NCI-H146 treated with DMSO at 0.1 percent for 48 hours (cell line): ENCODE measurements around the gene MRPS5.

Experiments
- DNase-seq: peaks from one replicate; lab custom pipeline; 2025; ENCODE audit not compliant: unreplicated experiment; lab: John Stamatoyannopoulos, UW

Gene MRPS5

DNA sequence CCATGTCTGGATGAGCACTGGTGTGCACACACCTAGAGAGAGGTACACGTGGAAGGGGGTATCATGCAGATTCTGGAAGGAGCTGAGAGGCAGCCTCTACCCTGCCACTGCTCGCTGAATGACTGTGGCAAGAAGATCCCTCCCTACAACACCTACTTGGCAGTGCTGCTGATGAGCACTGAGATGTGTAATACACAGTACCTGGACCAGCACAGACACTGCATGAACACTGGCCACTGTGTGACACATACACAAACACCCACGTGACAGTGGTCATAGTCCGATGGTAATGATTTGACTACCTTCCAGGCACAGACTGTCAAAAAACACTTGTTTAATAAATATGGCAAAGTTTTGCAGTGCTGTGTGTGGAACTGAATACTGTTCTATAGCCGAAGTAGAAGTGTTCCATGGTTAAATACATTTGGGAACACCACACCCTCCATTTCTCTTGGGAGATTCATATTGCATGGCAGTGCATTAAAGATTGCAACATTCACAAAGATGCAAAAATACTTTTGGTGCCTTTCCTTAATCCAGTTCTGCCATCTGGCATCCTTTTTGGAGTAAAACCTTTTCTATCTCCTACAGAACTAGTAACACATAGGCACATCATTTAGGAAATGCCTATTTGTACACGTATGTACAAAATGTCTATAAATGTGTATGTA, 29.6 kb downstream of the MRPS5 start:
- no peak for DNase-seq

DNA sequence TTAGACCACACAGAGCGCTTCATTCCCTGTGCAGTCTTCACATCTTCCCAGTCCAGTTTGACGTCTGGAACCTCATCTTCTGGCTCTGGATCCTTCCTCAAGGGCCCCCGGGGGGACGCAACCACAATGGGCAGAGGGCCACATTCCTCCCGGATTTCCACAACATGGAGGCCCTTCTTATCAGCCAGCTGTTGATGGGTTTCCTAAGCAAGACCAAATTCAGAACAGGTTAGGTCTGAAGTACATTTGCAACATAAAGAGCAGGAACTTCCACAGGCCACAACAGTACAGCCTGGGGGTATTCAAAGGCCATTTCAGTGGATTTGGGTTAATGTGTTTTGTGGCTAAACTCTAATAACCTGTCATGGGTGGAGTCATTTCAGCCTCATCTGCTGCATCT, 34.2 kb downstream of the MRPS5 start:
- no peak for DNase-seq

DNA sequence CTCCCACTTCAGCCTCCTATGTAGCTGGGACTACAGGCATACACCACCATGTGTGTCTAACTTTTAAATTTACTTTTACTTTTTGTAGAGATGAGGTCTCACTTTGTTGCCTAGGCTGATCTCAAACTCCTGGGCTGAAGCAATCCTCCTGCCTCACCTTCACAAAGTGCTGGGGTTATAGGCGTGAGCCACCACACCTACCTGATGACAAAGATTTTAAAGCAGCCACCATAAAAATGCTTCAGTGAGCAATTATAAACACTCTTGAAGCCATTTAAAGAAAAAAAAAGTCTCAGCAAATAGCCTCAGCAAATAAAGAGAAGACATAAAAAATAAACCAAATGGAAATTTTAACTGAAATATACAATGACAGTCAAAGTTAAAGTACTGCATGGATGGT, 35.6 kb downstream of the MRPS5 start:
- DNase-seq = no peak

DNA sequence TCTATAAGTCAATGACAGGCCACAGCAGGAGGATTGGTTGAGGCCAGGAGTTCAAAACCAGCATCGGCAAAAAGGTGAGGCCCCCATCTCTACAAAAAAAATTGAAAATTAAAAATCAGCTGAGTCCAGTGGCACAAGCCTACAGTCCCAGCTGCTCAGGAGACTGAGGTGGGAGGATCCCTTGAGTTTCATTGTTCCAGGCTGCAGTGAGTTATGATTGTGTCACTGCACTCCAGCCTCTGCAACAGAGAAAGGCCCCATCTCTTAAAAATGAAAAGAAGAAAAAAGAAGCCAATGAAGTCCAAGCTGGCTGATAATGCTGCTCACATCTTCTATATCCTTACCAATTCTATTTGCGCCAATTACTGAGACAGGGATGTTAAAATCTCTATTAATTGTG, 39.1 kb downstream of the MRPS5 start:
- DNase-seq = no peak

DNA sequence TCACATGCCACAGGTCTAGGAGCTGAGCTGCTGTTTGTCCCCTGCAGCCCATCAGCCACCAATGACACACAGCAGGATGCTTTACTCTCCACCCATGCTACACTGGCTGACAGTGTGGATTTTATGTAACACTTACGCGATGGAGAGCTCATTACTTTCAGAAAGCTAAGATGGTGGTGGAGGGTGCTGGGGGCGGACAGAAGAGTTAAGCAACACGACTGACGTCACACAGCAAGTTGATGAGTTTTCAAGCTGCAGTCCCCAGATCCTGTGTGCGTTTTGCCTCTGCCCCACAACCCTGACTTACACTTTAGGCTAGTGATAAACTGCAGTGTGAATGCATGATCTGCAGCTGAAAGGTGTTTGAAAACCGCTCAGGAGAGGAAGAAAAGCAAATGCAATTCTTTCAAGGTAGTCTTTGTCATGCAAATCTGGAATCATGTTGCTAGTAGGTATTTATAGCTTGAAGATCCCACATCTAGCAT, 42.4 kb downstream of the MRPS5 start:
- DNase-seq = no peak

DNA sequence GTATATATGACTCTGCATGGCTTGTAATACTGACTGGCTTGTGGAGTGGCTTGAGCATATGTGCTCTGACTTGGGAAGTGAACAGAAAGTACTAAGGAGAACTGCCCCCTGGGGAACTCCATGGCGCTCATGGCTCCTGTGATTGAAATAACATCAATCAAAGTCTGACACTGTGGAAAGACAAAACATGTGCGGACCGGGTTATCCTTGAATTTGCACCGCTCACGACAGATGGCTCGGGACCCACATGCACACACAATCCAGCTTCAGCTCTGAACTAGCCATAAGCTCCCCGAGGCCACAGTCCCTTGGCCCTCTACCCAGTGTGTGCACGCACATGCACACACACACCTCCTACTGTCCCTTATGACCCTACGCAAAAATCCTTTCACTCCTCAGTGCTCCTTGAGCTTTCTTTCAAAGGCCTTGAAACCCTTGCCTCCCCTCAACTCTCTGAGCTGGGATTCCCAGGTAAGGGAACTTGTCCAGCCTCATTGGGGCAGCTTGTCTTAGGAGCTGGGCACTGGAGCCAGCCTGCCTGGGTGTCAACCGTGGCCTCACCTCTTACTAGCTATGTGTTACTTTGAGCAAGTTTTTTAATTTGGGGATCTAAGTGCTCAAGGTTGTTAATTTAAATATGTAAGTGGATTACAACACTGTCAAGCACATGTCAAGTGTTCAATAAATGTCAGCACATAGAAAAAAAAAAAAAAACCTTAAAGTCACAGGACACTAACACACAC, 43.6 kb downstream of the MRPS5 start:
- DNase-seq = no peak

DNA sequence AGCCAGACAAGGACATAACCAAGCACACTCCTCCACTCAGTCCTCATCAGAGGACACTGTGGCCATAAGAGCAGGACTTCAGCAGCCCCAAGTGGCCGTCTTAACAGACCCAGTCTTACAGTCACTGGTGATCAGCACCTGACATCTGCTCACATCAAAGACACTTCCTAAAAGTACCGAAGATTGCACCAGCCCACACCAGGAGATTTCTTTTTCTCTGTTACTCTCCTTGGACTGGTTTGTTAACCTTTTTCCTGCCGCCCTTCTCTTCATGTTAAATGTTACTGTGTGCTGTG, 44.1 kb downstream of the MRPS5 start:
- no peak for DNase-seq

DNA sequence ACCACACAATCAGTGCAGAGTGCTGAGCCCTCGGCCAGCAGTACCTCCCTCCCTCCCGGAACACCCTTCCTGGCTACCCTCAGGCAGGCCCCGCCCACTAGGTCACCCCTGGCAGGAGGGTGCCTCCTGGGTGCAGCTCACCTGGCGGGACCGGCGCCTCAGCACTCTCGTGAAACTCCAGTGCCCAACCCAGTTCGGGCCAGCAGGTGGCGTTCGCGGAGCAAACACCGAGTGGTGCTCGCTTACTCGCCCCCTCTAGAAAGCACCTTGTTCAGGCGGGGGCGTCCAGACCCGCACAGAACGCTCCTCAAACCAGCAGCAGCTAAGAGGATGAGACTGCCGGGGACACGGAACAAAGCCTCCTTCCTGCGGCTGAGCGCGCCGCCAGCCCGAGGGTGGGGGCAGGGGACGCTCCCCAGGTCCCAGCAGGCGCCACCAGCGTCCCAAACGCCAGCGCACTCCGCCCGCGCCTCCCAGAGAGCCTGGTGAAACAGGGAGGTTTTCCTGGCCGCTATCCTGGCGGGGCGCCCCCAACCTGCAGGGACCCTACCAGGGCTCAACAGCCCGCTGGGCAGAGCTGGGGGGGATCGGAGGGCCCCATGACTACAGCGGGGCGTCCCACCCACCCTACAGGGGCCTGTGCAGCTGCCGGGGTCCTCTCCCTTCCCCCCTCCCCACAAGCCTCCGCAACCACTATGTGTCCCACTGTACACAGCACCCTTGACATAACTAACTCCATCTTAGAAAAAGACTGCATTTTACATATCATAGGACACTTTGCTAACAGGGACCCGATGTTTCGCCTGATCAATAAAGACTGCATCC, 44.7 kb downstream of the MRPS5 start:
- peak; percentile 80 for DNase-seq

DNA sequence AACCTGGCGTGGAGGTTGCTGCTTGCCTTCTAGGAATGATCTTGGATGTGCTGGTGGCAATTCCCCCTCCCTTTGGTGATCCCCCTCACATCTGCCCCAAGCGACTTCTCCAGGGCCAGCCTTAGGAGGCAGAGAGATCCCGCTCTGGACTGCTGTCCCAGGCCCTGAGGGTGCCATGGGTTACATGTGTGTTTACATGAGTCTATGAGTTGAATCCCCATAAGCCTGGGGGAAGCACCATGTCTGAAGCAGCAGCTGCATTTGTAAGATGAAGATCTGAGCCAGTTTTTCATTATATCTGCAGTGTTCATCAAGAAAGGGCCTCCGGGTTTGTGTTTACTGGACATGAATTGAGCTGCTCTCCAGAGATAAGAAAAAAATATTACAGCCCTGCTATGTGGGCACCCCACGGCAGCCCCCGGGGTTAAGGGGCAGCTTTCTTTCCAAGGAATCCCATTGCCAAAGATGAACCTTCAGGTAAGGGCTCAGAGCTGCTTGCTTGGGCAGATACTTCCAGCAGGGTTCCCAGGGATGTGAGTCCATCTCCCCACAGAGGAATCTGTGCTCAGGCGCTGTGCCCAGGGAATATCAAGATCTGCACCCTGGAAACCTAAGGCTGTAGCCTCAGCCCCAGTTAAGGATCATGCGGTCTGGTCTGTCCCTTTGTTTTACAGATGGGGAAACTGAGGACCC, 46.0 kb downstream of the MRPS5 start:
- DNase-seq = no peak

DNA sequence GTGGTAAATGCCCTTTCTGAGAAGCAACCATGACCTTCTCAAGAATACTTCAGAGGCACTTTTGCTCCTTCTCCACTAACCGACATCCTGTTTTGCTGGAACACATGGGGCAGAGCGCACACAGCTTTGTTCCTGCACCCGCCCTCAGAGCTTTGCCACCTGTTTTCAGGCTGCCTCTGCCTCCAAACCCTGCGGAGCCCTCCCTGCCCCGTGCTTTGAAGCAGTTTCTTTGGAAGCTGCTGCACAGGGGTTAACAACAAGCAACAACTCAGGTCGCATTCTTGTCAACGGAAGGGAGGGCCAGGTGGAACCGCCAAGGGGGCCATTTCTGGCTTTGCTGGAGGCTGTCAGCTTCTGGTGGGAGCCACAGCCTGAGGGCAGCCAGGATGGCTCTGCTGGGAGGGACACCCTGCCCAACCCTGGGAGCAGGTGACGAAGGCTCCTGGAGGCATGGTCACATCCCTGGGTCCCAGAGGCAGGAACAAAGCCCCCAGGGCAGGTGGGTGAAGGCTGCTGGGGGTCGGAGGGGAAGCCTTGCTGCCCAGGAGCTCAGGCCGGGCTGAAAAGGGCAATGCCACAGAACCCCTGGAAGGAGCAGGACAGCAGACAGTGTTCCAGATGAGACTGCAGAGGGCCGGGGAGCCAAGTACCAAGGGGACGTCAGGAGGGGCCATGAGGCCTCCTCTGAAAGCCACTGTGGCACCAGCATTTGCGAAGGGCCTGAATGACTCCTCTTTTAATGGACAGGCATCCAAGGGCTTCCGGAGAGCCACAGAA, 46.8 kb downstream of the MRPS5 start:
- no peak for DNase-seq

DNA sequence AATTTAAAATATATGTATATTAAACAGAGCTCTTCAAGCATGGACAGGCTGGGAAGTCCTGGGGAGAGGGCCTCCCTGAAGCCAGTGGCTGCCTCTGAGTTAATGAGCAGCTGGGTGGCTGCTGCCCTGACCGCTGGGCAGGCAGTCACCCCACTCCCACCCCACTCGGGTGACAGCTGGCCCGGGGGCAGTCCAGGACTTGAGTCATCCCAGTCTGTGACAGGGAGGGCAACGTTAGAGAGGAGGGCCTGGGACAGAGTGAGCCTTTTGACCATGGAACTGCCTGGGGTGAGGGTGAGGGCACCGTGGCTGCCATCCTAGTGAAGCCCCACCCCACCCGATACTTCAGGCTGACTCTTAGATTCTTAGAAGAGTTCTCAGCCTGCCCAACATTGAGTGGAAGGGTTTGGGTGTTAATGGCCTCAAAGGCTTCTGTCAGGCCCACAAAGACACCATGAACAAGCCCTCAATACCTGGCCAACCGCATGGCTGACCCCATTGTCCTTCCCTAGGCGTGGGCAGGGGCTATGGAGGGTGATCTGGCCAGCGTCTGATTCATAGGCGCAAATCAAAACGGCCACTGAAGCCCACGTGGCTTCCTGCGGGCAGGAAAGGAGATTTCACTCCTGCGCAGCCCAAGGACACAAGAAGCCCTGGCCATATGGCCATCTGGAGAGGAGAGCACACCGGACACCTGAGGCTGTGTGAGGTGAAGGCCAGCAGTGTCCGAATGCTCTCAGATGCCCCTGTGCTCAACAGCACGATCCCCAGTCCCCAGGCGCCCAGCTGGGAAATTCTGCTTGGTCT, 47.5 kb downstream of the MRPS5 start:
- no peak for DNase-seq

DNA sequence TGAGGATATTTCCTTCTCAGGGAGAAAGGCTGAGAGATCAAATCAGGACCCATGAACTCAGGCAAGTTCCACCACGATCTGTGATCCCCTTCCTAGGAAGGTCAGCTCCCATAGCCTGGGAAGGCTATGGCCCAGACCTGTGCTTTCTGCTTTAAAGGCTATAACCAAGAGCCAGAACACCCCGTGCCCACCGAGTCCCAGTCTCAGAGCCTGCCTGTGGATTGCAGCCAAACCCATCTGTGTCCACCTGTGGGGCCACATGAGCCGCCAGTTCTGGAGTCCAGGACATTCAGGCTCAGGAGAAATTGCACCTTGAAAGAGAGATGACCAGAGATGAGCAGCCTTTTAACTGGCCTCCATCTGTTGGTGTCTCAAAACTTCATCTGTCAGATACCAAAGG, 49.2 kb downstream of the MRPS5 start:
- DNase-seq = no peak

DNA sequence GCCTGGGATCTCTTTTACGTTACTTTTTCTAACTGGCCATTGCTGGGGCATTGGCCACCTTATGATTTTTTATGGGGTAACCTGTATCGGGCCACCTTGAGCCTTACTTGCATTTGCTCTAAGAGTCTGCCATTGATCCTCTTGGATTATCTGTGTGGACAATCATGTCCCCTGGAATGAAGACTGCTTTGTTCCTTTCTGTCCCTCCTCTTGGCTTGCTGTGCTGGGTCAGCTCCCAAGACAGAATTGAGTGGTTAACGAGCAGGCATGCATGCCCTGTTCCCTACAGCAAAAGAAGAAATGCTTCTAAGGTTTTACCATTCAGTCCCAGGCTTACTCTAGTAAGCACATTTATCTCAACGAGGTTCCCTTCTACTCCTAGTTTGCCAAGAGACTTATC, 49.8 kb downstream of the MRPS5 start:
- DNase-seq = no peak

DNA sequence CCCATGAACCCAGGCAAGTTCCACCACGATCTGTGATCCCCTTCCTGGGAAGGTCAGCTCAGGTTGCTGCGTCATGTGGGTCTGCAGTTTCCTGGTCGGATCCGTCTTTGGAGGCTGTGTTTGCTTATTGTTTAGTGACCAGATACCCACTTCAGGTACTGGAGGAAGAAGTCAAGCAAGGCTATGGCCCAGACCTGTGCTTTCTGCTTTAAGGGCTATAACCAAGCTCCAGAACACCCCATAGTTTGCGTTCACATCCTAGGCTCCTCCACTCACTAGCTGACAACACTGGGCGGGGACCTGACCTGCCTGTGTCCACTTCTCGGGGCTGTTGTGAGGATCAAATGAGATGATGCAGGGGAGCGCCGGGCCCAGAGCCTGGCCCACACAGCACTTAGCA, 52.1 kb downstream of the MRPS5 start:
- DNase-seq = no peak

DNA sequence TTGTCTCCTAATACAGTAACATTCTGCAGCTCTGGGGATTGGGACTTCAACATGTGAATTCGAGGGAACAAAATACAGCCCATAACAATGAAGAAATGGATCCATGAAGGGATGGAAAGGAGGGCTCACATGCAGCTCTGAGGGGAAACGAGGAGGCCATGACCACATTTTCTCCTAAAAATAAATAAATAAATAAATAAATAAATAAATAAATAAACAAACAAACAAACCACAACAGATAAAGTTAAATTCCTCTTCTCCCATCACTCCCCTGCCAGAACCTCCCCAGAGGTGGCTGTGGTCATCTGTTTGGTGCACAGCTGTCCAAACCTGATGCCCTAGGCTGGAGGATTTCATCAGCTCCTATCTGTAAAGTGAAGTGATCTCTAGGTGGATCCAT, 53.4 kb downstream of the MRPS5 start:
- no peak for DNase-seq

DNA sequence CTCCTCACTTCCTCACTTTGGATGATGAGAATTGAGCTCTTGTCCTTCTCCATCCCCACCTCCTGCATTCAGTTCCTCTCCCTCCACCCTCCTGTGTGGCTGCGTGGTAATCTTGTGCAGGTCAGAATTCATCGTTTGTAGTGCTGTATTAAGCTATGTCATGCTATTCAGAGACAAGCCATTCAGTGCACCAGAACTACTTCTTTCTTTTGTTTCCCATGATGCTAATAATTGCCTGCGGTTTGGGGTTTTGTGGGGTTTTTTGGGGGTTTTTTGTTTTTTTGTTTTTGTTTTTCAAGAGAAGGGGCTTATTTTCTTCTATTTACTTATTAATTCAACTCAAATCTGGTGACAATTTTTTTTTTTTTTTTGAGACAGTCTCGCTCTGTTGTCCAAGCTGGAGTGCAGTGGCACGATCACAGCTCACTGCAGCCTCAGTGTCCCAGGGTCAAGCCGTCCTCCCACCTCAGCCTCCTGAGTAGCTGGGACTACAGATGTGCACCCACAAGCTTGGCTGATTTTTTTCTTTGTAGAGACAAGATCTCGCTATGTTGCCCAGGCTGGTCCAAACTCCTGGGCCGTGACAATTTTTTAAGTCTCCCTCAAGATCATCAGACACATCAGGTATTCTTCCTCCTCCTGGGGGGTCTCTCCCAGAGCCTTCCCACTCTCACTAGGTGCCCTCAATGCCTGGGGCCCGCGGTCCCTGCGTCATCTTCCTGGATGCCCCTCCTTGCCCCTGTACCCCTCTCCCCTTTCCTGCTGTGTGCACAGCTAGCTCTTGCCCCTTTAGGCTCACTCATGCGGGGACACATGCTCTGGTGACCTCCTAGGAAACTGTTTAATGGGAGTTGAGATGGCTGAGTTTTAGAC, 58.3 kb downstream of the MRPS5 start:
- DNase-seq = no peak

DNA sequence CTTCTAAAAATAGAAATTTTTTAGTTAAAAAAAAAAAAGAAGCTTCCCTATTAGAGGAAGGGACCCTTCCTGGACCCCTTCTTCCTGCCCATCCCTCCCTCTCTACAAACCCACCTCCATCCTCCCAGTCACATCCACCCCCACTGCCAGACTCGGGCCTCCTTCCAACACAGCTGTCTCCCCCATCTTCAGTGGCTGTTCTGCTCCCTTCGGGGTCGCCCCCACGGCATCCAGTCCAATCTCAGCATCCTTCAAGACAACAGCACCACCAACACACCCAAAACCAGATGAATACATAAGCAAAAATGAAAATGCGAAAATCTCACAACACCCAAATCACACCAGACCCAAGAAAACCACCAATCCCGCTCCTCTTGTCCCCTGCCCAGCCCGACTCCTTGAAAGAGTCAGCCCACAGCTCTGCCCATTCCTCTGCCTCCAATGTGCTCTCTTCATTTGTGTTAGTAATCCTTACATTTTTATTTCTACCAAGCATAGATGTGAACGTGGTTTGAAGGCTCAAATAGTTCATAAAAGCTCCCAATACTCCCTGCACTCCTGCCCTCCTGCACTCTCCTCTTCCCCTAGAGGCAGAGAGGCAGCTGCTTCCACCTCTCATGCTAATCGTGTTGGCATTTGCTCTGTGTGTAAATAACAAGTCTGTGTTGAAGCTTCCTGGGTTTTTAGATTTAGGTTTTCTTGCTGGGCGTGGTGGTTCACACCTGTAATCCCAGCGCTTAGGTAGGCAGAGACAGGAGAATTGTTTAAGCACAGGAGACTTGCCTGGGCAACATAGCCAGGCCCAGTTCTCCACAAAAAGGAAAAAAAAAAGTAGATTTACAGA, 59.1 kb downstream of the MRPS5 start:
- DNase-seq = peak; percentile 54

DNA sequence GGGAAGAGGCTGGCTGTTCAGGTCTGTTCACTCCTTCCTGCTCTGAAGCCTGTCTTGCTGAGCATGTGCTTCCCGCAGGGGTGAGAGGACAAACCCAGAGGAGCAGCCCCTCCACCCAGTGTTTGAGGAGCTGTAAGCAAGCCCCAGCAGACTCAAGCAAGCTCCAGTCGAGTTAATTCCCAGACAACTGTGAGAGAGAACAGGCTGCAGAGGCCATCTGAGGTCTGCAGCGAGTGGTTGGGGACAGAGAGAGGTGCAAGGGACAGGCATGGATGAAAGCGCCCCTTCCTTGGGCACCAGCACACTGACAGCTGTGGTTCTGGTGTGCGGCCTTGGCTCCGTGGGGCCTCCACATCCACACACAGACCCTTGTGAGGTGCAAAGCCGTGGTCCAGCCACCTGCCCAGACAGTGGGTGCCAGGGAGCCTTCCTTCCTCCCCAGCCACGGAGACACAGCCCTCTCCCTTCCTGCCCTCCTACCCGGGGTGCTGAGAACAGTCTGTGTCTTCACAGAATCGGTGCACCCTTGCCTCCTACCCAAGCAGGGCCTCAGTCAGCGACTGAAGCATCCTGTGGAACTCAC, 59.9 kb downstream of the MRPS5 start:
- no peak for DNase-seq
